Muscle layer of colon (tissue), 2 donors: Measurements from ENCODE around the gene FAM9A.

Experiments used
- H3K27ac ChIP-seq: one replicate; pipeline ENCODE4 v1.7.0; 2013; ENCODE audit warnings: low read depth, mild to moderate bottlenecking, low read length, moderate library complexity
- H3K27me3 ChIP-seq, 2 donors: one replicate each; pipeline ENCODE4 v1.7.0; 2013; ENCODE audit warnings: low read length in 2 of 2, mild to moderate bottlenecking in 2 of 2; ENCODE audit not compliant: insufficient read depth in 2 of 2, control insufficient read depth in 1 of 2
- H3K36me3 ChIP-seq: one replicate; pipeline ENCODE4 v1.7.0; 2013; ENCODE audit warnings: mild to moderate bottlenecking, low read length; ENCODE audit not compliant: insufficient read depth
- H3K4me1 ChIP-seq: one replicate; pipeline ENCODE4 v1.7.0; 2013; ENCODE audit warnings: mild to moderate bottlenecking, low read length; ENCODE audit not compliant: insufficient read depth
- H3K4me3 ChIP-seq, 2 donors: one replicate each; pipeline ENCODE4 v1.7.0; 2013; ENCODE audit warnings: low read length in 2 of 2, low read depth in 1 of 2, mild to moderate bottlenecking in 1 of 2, moderate library complexity in 1 of 2
- H3K9ac ChIP-seq: one replicate; pipeline ENCODE4 v1.7.0; 2013; ENCODE audit warnings: low read length
- H3K9me3 ChIP-seq: one replicate; pipeline ENCODE4 v1.7.0; 2013; ENCODE audit warnings: mild to moderate bottlenecking, low read length
- donor health status: abdominal sarcoma.
- donor health status: Adenocarcinoma of cecum.

FAM9A gene

GRCh38 chrX:8801041-8801599 lies at the start of gene FAM9A:
Gene FAM9A, minus strand, starts transcription at chrX:8801383. Its CDS starts 1,212 bp downstream, at chrX:8800171.
- Histone ChIP-seq H3K9ac (no peak within 1 kb of the TSS), H3K4me1 (no peaks in the 10 kb centered on the region), H3K4me3 (no peak within 1 kb of the TSS), H3K36me3 (no peaks in the 10 kb centered on the region), H3K27ac (no peak within 1 kb of the TSS), H3K9me3 (no peaks in the 10 kb centered on the region), H3K27me3 (no peaks in the 10 kb centered on the region)

GRCh38 chrX:8850478-8850877 lies 49.3 kb upstream of the FAM9A start:
- Histone ChIP-seq H3K27me3 (no peaks in the 10 kb centered on the region), H3K4me1 (no peaks in the 10 kb centered on the region), H3K9ac (no peak overlapping the region), H3K27ac (no peak overlapping the region), H3K4me3 (no peak overlapping the region), H3K36me3 (no peaks in the 10 kb centered on the region), H3K9me3 (no peaks in the 10 kb centered on the region)

GRCh38 chrX:8849945-8850344 lies 48.8 kb upstream of the FAM9A start:
- Histone ChIP-seq H3K4me1 (no peaks in the 10 kb centered on the region), H3K4me3 (no peak overlapping the region), H3K9ac (no peak overlapping the region), H3K36me3 (no peaks in the 10 kb centered on the region), H3K9me3 (no peaks in the 10 kb centered on the region), H3K27ac (no peak overlapping the region), H3K27me3 (no peaks in the 10 kb centered on the region)

GRCh38 chrX:8849458-8849857 lies 48.3 kb upstream of the FAM9A start:
- H3K9me3 ChIP-seq: no peaks in the 10 kb centered on the region
- no peaks in the 10 kb centered on the region for H3K36me3 ChIP-seq
- H3K4me1 ChIP-seq: no peaks in the 10 kb centered on the region
- no peak overlapping the region for H3K27ac ChIP-seq
- H3K9ac ChIP-seq: no peak overlapping the region
- no peak overlapping the region for H3K4me3 ChIP-seq
- no peaks in the 10 kb centered on the region for H3K27me3 ChIP-seq

GRCh38 chrX:8848911-8849310 lies 47.7 kb upstream of the FAM9A start:
- H3K9ac ChIP-seq: no peak overlapping the region
- H3K4me1 ChIP-seq: no peaks in the 10 kb centered on the region
- no peak overlapping the region for H3K4me3 ChIP-seq
- H3K27me3 ChIP-seq: no peaks in the 10 kb centered on the region
- H3K27ac ChIP-seq: no peak overlapping the region
- H3K9me3 ChIP-seq: no peaks in the 10 kb centered on the region
- H3K36me3 ChIP-seq: no peaks in the 10 kb centered on the region

GRCh38 chrX:8848441-8848840 lies 47.3 kb upstream of the FAM9A start:
- Histone ChIP-seq H3K27ac (no peak overlapping the region), H3K36me3 (no peaks in the 10 kb centered on the region), H3K9ac (no peak overlapping the region), H3K4me1 (no peaks in the 10 kb centered on the region), H3K9me3 (no peaks in the 10 kb centered on the region), H3K27me3 (peaks cover 0 to 2% of the 10 kb centered on the region in 2 donors), H3K4me3 (no peak overlapping the region)

- Histone ChIP-seq H3K9me3 (no peaks in the 10 kb centered on the region), H3K36me3 (no peaks in the 10 kb centered on the region), H3K9ac (no peak overlapping the region), H3K4me3 (no peak overlapping the region), H3K27ac (no peak overlapping the region), H3K4me1 (no peaks in the 10 kb centered on the region), H3K27me3 (peaks cover 0 to 6% of the 10 kb centered on the region in 2 donors)
These were observed 46.2 kb upstream of the FAM9A start for GRCh38 chrX:8847360-8847759.

DNA sequence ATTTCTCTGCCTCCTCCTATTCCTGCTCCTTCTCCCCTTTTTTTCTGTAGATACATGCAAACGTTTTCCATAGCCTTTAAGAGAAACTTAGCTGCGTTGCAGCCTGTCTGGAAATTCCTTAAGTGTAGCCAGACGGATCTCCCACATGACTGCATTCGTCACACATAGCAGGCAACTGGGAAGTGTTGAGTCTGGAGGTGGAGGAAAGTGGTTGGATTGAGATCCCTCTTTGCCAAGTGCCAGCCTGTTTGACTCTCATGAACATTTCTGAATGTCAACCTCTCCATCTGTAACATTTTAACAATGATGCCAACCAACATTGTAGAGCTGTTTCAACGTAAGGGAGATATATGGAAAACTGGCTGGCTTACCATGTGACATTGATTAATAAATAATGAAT lies 45.1 kb upstream of the FAM9A start:
- Histone ChIP-seq H3K4me3 (no peak overlapping the region), H3K9me3 (no peaks in the 10 kb centered on the region), H3K27me3 (peaks cover 0 to 6% of the 10 kb centered on the region in 2 donors), H3K27ac (no peak overlapping the region), H3K9ac (no peak overlapping the region), H3K4me1 (no peaks in the 10 kb centered on the region), H3K36me3 (no peaks in the 10 kb centered on the region)

GRCh38 chrX:8845469-8845868 lies 44.3 kb upstream of the FAM9A start:
- Histone ChIP-seq H3K27me3 (peaks cover 0 to 6% of the 10 kb centered on the region in 2 donors), H3K9me3 (no peaks in the 10 kb centered on the region), H3K36me3 (no peaks in the 10 kb centered on the region), H3K4me3 (no peak overlapping the region), H3K27ac (no peak overlapping the region), H3K9ac (no peak overlapping the region), H3K4me1 (no peaks in the 10 kb centered on the region)

DNA sequence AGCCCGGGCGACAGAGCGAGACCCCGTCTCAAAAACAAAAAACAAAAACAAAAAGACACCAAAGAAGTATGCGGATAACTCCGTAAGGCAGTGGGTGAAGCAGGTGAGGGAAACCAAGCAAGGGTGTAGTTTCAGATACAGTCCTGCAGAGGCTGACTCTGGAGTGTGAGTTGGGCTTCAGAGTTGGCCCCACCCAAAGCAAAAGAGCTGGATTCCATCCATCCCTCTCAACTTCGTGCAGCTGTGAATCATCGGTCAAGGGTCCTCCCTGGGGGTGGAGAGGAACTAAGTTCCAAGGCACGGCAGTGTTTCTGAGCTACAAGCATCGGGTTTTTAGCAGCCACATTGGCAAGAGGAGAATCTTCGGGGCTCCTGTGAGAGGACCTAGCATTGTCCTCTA lies 43.9 kb upstream of the FAM9A start:
- Histone ChIP-seq H3K4me3 (no peak overlapping the region), H3K4me1 (no peaks in the 10 kb centered on the region), H3K9ac (no peak overlapping the region), H3K27me3 (peaks cover 0 to 6% of the 10 kb centered on the region in 2 donors), H3K36me3 (no peaks in the 10 kb centered on the region), H3K27ac (no peak overlapping the region), H3K9me3 (no peaks in the 10 kb centered on the region)

- H3K27me3 ChIP-seq: peaks cover 0 to 6% of the 10 kb centered on the region in 2 donors
- H3K4me1 ChIP-seq: no peaks in the 10 kb centered on the region
- H3K9ac ChIP-seq: no peak overlapping the region
- H3K4me3 ChIP-seq: no peak overlapping the region
- no peak overlapping the region for H3K27ac ChIP-seq
- H3K9me3 ChIP-seq: no peaks in the 10 kb centered on the region
- H3K36me3 ChIP-seq: no peaks in the 10 kb centered on the region
These were observed 43.0 kb upstream of the FAM9A start for GRCh38 chrX:8844157-8844556.

GRCh38 chrX:8841911-8842310 lies 40.7 kb upstream of the FAM9A start:
- H3K9me3 ChIP-seq: no peaks in the 10 kb centered on the region
- H3K4me3 ChIP-seq: no peak overlapping the region
- no peak overlapping the region for H3K9ac ChIP-seq
- H3K27ac ChIP-seq: no peak overlapping the region
- no peaks in the 10 kb centered on the region for H3K36me3 ChIP-seq
- peaks cover 5 to 6% of the 10 kb centered on the region in 2 donors for H3K27me3 ChIP-seq
- H3K4me1 ChIP-seq: no peaks in the 10 kb centered on the region
